Endometrial microvascular endothelial cells (primary cell): ENCODE measurements around the gene ALCAM. TPM values are rescaled to one million over a fixed set of nuclear protein-coding genes. Genes with fewer than 3 reads are reported as not detected.

ENCODE experiments used
- in situ Hi-C: cut with HindIII; loops from 2 replicates; pipeline ENCODE4 v1.10.0; 2017; ENCODE audit warnings: low sequenced_read_pairs, low pct_unique_long_range_greater_than_20kb; ENCODE audit errors: inconsistent ontology term
- total RNA-seq: library from RNA; depleted of rRNA; stranded (reverse); fragments of >200 nt; gene quantifications from one replicate; pipeline ENCODE4 v1.2.3, GENCODE V29; 2015; ENCODE audit errors: inconsistent ontology term

ALCAM gene
- total RNA-seq, 1 donor from 2014 or later = 184 TPM

GRCh38 chr3:105413343-105413887 is 46.7 kb downstream of the ALCAM start:
- in situ Hi-C loops = no loop called here

- in situ Hi-C loops = no loop called here
These were observed 48.1 kb downstream of the ALCAM start for GRCh38 chr3:105414841-105415240.

GRCh38 chr3:105415951-105416350 is 49.2 kb downstream of the ALCAM start:
- in situ Hi-C loops = no loop called here

GRCh38 chr3:105417525-105418289 is 51.0 kb downstream of the ALCAM start:
- in situ Hi-C loops = no loop called here

GRCh38 chr3:105422645-105423044 is 55.9 kb downstream of the ALCAM start:
- in situ Hi-C loops = no loop called here

GRCh38 chr3:105423397-105423796 is 56.7 kb downstream of the ALCAM start:
- in situ Hi-C loops = no loop called here

- in situ Hi-C loops = no loop called here
These were observed 57.9 kb downstream of the ALCAM start for GRCh38 chr3:105424412-105425152.

GRCh38 chr3:105425153-105425502 is 58.4 kb downstream of the ALCAM start:
- in situ Hi-C loops = no loop called here

- in situ Hi-C loops = no loop called here
These were observed 60.6 kb downstream of the ALCAM start for GRCh38 chr3:105427332-105427731.

- in situ Hi-C loops = no loop called here
These were observed 62.5 kb downstream of the ALCAM start for GRCh38 chr3:105429034-105429762.

GRCh38 chr3:105430455-105430854 is 63.7 kb downstream of the ALCAM start:
- in situ Hi-C loops = no loop called here

- in situ Hi-C loops = no loop called here
These were observed 64.5 kb downstream of the ALCAM start for GRCh38 chr3:105431200-105431599.

GRCh38 chr3:105435277-105435676 is 68.6 kb downstream of the ALCAM start:
- in situ Hi-C loops = no loop called here

- in situ Hi-C loops = no loop called here
These were observed 70.0 kb downstream of the ALCAM start for GRCh38 chr3:105436687-105437086.

GRCh38 chr3:105440113-105440512 is 73.4 kb downstream of the ALCAM start:
- in situ Hi-C loops = no loop called here

- in situ Hi-C loops = no loop called here
These were observed 78.0 kb downstream of the ALCAM start for GRCh38 chr3:105444725-105445124.

GRCh38 chr3:105448338-105448982 is 81.8 kb downstream of the ALCAM start:
- in situ Hi-C loops = no loop called here

- in situ Hi-C loops = no loop called here
These were observed 82.7 kb downstream of the ALCAM start for GRCh38 chr3:105449414-105449813.

- in situ Hi-C loops = no loop called here
These were observed 89.3 kb downstream of the ALCAM start for GRCh38 chr3:105456017-105456416.
